ENCODE results near the gene FXYD6. TPM values are rescaled to one million over a fixed set of nuclear protein-coding genes. Genes with fewer than 3 reads are reported as not detected.

The FXYD6 gene
- total and polyA plus RNA-seq, 4 donors = 4.7 to 22.5 (median 12.3) TPM

- Histone ChIP-seq H3K4me3 (ENCODE audit: low read depth in 1 of 3, low read length in 3 of 3) (no peak overlapping the region), H3K27me3 (ENCODE audit: control insufficient read depth in 4 of 4, insufficient read depth in 4 of 4, low read length in 3 of 4) (no peaks in the 10 kb centered on the region), H3K4me1 (ENCODE audit: control insufficient read depth in 4 of 4, insufficient read depth in 4 of 4, low read length in 3 of 4) (no peaks in the 10 kb centered on the region), H3K36me3 (ENCODE audit: control insufficient read depth in 4 of 4, insufficient read depth in 3 of 4, low read depth in 1 of 4, low read length in 3 of 4) (no peaks in the 10 kb centered on the region), H3K9me3 (ENCODE audit: control insufficient read depth in 4 of 4, low read length in 3 of 4) (no peaks in the 10 kb centered on the region), H3K9ac (ENCODE audit: low read depth in 1 of 2, low read length in 2 of 2) (no peak overlapping the region), H3K27ac (ENCODE audit: low read depth in 1 of 2, low read length in 2 of 2) (no peak overlapping the region)
- WGBS = 67% methylated on average over 8 of the region's 8 CpGs
- no peak for TF ChIP-seq NR2F2 (IDR thresholded peaks at IDR 0.05)
- no peak for DNase-seq (ENCODE audit: low spot score)
These were observed 38.7 kb downstream of the FXYD6 start for GRCh38 chr11:117837791-117838190.

DNA sequence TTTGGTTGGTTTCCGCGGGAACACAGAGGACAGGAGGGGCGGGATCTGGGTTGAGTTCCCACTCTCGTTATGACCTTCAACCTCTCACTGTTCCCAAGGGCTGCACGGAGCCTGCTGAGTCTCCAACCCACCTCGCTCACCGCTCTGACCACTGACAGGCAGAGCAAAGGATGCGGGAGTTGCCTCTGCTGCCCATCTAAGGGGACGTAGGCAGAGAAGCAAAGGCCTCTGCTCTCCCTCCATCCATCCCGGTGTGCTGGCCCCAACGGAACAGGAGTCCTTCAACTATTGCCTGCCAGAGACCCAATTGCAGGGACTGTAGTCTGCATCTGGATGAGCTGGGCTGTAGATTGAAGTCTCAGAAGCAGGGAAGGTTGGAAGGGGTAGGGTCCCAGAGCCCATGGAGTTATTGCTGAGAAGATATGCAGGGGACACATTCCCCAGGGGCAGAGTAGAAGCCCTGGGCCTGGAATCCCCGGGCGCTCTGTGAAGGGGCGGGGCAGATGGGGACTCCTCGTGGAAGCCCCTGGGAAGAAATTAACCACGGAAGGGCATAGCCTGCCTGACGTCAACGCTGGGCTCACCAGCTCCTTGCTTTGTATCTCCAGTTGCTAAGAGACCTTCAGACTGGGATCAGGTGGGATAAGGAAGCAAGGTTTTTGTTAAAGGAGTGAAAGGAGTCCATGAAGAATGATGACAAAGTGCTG, 39.2 kb downstream of the FXYD6 start:
- DNase-seq (ENCODE audit: low spot score) = peak; percentile 30
- Histone ChIP-seq H3K9me3 (ENCODE audit: control insufficient read depth in 4 of 4, low read length in 3 of 4) (no peaks in the 10 kb centered on the region), H3K36me3 (ENCODE audit: control insufficient read depth in 4 of 4, insufficient read depth in 3 of 4, low read depth in 1 of 4, low read length in 3 of 4) (no peaks in the 10 kb centered on the region), H3K27me3 (ENCODE audit: control insufficient read depth in 4 of 4, insufficient read depth in 4 of 4, low read length in 3 of 4) (no peaks in the 10 kb centered on the region), H3K27ac (ENCODE audit: low read depth in 1 of 2, low read length in 2 of 2) (no peak overlapping the region), H3K4me1 (ENCODE audit: control insufficient read depth in 4 of 4, insufficient read depth in 4 of 4, low read length in 3 of 4) (no peaks in the 10 kb centered on the region), H3K9ac (ENCODE audit: low read depth in 1 of 2, low read length in 2 of 2) (no peak overlapping the region), H3K4me3 (ENCODE audit: low read depth in 1 of 3, low read length in 3 of 3) (no peak overlapping the region)
- TF ChIP-seq, protein P1, sequence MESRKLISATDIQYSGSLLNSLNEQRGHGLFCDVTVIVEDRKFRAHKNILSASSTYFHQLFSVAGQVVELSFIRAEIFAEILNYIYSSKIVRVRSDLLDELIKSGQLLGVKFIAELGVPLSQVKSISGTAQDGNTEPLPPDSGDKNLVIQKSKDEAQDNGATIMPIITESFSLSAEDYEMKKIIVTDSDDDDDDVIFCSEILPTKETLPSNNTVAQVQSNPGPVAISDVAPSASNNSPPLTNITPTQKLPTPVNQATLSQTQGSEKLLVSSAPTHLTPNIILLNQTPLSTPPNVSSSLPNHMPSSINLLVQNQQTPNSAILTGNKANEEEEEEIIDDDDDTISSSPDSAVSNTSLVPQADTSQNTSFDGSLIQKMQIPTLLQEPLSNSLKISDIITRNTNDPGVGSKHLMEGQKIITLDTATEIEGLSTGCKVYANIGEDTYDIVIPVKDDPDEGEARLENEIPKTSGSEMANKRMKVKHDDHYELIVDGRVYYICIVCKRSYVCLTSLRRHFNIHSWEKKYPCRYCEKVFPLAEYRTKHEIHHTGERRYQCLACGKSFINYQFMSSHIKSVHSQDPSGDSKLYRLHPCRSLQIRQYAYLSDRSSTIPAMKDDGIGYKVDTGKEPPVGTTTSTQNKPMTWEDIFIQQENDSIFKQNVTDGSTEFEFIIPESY (IDR thresholded peaks at IDR 0.05) = no peak
- TF ChIP-seq HNF4A (conservative IDR thresholded peaks at IDR 0.05) = no peak
- TF ChIP-seq GABPA (IDR thresholded peaks at IDR 0.05 in 1 of 2, conservative IDR thresholded peaks at IDR 0.05 in 1 of 2) = no peak
- TF ChIP-seq, protein P2, sequence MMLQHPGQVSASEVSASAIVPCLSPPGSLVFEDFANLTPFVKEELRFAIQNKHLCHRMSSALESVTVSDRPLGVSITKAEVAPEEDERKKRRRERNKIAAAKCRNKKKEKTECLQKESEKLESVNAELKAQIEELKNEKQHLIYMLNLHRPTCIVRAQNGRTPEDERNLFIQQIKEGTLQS (IDR thresholded peaks at IDR 0.05) = no peak
- TF ChIP-seq FOXA1 (IDR thresholded peaks at IDR 0.05) = no peak
- no peak for TF ChIP-seq HNF4G (IDR thresholded peaks at IDR 0.05)
- no peak for TF ChIP-seq EGR1 (IDR thresholded peaks at IDR 0.05; ENCODE audit: low read depth in 2 of 2)
- no peak for TF ChIP-seq SP1 (IDR thresholded peaks at IDR 0.05)
- no peak for TF ChIP-seq CTCF (IDR thresholded peaks at IDR 0.05; ENCODE audit: low read depth, low read length, missing input control)
- TF ChIP-seq, protein P3, sequence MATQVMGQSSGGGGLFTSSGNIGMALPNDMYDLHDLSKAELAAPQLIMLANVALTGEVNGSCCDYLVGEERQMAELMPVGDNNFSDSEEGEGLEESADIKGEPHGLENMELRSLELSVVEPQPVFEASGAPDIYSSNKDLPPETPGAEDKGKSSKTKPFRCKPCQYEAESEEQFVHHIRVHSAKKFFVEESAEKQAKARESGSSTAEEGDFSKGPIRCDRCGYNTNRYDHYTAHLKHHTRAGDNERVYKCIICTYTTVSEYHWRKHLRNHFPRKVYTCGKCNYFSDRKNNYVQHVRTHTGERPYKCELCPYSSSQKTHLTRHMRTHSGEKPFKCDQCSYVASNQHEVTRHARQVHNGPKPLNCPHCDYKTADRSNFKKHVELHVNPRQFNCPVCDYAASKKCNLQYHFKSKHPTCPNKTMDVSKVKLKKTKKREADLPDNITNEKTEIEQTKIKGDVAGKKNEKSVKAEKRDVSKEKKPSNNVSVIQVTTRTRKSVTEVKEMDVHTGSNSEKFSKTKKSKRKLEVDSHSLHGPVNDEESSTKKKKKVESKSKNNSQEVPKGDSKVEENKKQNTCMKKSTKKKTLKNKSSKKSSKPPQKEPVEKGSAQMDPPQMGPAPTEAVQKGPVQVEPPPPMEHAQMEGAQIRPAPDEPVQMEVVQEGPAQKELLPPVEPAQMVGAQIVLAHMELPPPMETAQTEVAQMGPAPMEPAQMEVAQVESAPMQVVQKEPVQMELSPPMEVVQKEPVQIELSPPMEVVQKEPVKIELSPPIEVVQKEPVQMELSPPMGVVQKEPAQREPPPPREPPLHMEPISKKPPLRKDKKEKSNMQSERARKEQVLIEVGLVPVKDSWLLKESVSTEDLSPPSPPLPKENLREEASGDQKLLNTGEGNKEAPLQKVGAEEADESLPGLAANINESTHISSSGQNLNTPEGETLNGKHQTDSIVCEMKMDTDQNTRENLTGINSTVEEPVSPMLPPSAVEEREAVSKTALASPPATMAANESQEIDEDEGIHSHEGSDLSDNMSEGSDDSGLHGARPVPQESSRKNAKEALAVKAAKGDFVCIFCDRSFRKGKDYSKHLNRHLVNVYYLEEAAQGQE (IDR thresholded peaks at IDR 0.05) = no peak
- TF ChIP-seq RXRA (IDR thresholded peaks at IDR 0.05) = no peak
- TF ChIP-seq YY1 (IDR thresholded peaks at IDR 0.05) = no peak
- TF ChIP-seq NR2F2 (IDR thresholded peaks at IDR 0.05) = no peak
- no peak for TF ChIP-seq TAF1 (conservative IDR thresholded peaks at IDR 0.05)
- TF ChIP-seq MAX (IDR thresholded peaks at IDR 0.05) = no peak
- TF ChIP-seq RAD21 (IDR thresholded peaks at IDR 0.05) = no peak
- TF ChIP-seq JUND (IDR thresholded peaks at IDR 0.05) = no peak
- TF ChIP-seq FOXA2 (IDR thresholded peaks at IDR 0.05) = no peak
- WGBS = 72% methylated on average over 18 of the region's 18 CpGs
